HTR-8/SVneo (cell line): ENCODE measurements around the gene TMUB2.
A peak's percentile ranks its signal among the peaks of the same experiment; 100 is the strongest.
"Not testable (repeated sequence)": the region's sequence is repeated elsewhere in the genome, so short reads cannot be mapped to it uniquely, and the experiment has no call there.

Source experiments
- DNase-seq: peaks from one replicate; pipeline ENCODE4 v3.0.0; 2011; ENCODE audit warnings: low spot score, mixed read lengths; ENCODE audit not compliant: insufficient read length
- FAIRE-seq: peaks from 2 replicates; lab custom pipeline; 2011; peaks lifted over from hg19 to GRCh38; lab: Jason Lieb, UNC

Gene TMUB2

DNA sequence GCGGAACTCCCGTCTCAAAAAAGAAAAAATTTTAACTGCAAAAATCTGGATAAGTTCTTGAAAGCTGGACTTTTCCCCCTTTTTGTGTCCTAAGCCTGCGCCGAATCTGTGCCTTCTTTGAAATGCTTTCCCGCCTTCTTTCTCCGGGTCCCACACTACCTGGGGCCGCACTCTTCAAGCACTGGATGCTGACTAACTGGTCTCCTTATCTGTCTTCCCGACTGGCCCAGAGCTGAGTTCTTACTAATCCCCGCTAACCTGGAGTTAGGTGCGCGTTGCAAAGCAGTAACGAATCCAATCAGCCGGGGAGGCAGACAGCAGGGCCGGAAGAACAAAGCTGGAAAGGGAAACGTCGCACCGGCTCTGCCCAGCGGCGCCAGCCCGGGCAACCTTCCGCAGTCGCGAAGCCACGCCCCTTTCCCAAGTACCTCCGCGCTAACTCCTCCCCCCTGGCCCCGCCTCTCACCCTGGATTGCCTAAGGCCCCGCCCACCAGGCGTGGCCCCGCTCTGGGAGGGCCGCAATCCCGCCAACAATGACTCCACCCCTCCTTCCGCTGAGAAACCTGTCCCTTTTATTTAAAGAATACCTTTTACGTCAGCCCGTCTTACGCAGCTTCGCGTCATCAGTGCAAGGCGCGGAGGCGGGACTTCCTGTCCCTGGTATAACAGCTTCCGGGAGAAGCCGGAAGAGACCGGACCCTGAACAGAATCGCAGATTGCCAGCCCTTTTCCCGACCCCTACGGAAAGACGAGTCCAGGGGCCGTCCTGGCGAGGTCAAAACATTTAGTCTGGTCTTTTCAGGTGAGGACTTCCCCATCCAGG, at the start of gene TMUB2:
TMUB2 (plus strand) TSS at position 666 of the 824 bp plus-strand sequence. CDS start 737 bp downstream, outside the sequence.
- FAIRE-seq (peak; percentile 99), DNase-seq (peak; percentile 100)

DNA sequence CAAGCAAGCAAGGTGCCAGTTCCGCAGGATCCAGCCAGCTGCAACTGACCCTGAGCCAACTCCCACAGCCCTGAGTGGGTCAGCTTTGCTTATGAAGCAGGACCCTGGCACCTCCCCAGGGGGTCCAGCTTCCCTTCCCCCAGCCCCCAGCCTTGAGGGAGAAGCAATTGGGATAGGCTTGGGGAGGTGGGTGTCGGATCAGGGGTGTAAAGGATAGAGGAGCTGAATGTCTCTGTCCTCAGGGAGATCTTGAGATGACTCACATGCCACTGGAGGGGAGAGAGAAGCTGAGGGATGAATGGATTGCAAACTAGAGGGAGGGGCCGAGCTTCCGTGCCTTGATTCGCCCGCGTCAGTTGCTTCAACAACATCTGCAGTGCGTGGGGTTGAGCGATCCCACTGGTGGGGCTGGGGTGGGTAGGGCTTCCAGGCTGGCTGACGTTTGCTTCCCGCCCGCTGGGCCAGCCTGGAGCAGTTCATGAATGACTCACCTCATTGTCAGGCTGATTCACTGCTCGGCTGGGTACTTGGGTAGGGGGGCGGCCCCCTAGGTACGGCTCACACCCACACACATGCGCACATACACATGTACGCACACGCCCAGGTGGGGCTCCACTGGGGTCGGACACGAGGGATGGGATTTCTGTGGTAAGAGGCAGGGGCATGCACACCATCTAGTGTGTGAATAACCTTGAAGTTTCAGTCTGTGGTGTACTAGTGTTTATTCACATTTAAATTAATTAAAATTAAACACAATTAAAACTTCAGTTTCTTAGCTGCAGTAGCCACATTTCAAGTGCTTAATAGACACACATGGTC, 48.7 kb upstream of the TMUB2 start:
- DNase-seq (peak; percentile 99), FAIRE-seq (peak; percentile 98)

DNA sequence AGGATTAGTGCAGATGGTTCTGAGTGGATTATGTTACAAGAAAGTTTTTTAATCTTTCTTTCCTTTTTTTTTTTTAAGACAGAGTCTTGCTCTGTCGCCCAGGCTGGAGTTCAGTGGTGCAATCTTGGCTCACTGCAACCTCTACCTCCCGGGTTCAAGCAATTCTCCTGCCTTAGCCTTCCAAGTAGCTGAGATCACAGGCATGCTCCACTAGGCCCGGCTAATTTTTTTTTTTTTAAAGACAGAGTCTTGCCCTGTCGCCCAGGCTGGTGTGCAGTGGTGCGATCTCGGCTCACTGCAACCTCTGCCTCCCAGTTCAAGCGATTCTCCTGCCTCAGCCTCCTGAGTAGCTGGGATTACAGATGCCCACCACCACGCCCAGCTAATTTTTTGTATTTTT, 42.9 kb upstream of the TMUB2 start:
- not testable (repeated sequence) for DNase-seq, FAIRE-seq

DNA sequence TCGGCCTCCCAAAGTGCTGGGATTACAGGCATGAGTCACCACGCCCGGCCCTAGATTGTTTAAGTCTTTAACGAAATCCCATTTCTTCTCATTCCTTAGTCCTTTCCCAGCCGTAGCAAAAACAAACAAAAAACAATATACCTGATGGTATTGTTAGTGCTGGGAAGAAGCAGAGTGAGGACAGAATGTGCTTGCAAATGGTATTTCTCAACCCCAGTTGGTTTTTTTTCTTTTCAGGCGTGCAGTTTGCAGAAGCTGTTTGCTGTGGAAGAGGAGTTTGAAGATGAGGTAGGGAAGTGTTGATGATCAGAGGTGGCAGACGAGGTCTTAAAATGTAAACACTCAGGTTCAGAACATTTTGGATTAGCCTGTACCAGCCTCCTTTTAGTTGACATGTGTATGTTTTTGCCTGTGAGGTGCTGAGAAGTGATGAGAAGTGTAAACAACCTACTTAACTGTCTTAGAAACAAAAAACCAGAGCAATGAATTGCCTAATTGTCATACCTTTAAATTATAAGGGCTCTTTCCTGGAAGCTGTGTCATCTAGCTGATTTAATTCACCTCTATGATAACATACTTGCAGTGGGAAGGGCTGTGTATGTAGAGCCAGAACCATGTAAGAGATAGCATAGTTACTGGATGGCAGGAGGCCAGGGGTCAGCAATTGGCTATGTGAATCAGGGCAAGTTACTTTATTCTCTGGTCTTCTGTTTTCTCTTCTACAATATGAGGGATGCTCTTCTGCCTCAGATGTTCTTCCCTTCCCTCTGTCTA, 41.6 kb upstream of the TMUB2 start:
- DNase-seq (no peak), FAIRE-seq (no peak)

DNA sequence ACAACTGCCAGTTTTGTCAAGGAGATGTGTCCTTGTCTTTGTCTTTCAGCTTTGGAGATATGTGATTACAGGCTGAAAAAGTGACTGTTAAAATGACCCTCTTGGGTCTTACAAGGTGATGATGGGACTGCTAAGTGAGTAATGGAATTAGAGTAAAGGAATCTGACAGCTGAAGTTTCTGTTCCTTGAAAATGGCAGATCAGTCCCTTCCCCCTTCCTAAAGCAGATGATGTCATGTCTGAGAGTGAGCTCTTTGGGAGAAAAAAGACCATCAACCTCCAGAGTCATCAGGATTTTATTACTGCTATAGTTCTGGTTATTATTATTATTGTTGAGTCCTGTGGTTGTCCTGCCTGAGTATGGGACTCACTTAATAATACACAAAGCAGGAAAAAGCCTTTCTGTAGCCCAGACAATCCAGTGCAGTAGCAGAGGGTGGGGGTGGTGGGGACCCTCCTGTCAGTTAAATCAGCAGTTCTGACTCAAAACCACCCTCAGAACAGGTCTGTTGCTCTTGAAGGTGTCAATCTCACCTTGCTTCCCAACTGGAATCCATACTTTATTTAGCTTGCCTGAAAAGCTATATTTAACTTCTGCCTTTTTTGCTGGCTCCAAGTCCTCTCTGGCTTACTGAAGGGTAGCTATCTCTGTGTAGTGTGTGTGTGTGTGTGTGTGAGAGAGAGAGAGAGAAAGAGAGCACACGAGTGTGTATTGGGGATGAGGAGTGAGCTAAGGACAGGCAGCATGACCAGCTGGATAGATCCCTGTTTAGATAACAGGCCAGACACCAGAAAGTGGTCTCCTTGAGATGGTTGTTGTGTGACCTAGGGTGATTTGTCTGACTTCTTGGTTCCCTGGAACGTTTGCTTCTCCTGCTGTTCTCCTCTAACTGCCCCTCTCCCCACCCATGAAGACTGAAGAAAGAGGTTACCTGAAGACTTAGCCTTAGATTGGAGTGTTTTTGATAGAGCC, 40.1 kb upstream of the TMUB2 start:
- no peak for DNase-seq
- FAIRE-seq: no peak

DNA sequence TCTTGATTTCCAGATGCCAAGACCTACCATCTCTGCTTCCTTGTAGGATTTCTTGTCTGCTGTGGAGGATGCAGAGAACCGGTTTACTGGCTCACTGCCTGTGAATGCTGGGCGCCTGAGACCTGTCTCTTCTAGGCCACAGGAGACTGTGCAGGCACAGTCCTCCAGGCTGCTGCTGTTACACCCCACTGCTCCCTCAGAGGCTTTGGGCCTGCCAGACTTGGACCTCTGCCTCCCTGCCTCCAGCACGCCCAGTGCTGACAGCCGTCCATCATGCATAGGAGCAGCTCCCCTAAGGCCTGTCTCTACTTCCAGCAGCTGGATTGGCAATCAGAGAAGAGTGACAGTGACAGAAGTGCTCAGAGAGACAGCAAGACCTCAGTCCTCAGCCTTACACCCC, 39.0 kb upstream of the TMUB2 start:
- FAIRE-seq (no peak), DNase-seq (no peak)

DNA sequence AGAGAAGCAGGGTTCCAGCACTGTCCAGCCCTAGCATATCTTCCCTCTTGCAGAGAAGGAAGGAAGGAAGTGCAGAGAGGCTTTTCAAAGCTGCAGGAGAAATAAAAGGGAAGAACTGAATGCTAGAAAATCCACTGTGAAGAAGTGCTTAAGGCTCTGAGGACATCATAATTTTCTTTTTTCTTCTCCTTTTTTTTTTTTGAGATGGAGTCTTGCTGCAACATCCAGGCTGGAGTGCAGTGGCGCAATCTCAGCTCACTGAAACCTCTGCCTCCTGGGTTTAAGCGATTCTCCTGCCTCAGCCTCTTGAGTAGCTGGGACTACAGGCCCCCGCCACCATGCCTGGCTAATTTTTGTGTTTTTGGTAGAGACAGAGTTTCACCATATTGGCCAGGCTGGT, 37.7 kb upstream of the TMUB2 start:
- FAIRE-seq, DNase-seq: not testable (repeated sequence)

DNA sequence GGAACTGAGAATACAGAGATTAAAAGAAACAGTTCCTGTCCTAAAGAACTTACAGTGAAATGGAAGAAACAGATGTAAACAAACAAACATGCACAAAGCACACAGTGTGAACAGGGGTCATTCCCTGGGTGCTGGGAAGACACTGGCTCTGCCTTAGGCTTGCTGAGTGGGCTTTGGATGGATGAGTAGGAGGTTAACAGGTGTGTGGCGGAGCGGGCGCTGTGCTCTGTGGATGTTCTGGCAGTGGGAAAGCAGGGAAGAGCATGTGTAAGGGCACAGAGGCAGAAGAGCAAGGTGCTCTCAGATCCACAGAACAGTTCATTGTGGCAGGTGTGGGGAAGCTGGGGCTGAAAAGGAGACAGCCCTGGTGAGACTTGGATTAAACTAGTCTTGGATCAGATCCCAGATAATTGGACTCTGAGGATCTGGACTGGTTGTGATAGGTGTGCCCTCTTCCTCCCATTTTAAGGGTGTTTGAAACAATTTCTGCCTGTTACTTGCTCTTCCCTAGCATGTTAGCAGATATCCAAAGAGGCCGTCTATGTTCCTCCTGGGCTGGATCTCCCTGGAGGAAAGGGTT, 36.9 kb upstream of the TMUB2 start:
- no peak for DNase-seq
- FAIRE-seq: peak; percentile 80

DNA sequence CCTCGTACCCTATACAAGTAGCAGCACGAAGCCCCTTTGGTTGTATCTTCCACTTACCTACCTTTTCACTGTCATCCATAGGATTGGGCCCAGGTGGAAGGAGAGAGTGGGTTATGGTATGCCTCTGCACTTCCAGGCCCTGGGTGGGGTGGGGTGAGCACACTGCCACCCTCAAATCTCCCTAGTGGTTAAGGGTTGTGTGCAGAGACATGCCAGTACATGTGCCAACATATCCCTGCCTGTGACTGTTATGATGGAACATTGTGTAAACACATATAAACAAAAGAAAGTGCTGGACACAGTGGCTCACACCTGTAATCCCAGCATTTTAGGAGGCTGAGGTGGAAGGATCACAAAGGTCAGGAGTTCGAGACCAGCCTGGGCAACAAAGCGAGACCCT, 33.9 kb upstream of the TMUB2 start:
- no peak for DNase-seq
- peak; percentile 49 for FAIRE-seq

DNA sequence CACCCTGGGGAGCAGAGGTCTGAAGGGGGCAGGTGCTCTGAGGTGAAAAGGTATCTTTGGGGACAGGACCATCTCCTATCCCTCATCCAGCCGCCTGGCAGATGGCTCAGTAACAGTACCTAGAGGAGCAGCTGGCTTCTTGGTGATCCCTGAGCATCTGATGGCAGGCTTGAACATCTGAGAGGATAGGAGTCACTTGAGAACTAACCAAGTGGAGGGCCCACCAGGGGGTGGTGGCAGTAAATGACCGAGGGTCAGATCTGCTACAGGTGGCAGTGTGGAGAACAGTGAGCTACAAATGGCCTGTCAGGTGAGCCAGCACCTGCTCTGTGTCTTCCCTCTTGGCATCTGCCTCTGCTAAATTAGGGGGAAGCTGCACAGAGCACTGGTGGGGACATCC, 31.3 kb upstream of the TMUB2 start:
- DNase-seq: no peak
- no peak for FAIRE-seq

DNA sequence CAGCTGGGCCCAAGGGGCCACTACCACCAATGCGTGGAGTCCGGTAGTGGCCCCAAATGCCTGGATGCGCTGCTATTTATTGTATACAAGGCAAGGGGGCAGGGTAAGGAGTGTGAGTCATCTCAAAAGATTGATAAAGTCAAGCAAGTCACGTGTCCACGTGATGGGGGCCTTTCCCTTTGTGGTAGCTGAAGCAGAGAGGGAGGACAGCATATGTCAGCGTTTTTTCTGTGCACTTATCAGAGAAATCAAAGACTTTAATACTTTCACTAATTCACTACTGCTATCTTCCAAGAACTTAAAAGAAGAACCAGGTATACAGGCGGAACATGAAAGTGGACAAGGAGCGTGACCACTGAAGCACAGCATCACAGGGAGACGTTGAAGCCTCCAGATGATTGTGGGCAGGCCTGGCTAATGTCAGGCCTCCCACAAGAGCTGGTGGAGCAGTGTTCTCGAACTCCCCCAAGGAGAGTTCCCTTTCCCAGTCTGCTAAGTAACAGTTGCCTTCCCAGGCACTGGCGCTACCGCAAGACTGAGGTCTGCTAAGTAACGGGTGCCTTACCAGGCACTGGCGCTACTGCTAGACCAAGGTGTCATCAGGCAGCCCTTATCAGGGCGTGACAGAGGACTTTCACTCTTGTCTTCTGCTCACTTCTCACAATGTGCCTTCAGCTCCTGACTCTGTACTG, 27.1 kb upstream of the TMUB2 start:
- DNase-seq (no peak), FAIRE-seq (no peak)

DNA sequence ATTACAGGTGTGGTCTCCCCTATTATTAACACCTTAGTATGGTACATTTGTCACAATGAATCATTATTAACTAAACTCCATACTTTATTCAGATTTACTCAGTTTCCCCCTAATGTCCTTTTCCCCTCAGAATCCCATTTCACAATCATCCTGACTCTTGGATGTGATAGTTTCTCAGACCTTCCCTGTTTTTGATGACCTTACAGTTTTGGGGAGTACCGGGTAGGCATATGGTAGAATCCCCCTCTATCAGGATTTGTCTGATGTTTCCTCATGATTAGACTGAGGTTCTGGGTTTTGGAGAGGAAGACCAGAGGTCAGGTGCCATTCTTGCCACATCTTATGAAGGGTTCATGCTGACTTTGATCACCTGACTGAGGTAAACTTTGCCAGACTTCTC, 22.3 kb upstream of the TMUB2 start:
- DNase-seq (no peak), FAIRE-seq (no peak)

DNA sequence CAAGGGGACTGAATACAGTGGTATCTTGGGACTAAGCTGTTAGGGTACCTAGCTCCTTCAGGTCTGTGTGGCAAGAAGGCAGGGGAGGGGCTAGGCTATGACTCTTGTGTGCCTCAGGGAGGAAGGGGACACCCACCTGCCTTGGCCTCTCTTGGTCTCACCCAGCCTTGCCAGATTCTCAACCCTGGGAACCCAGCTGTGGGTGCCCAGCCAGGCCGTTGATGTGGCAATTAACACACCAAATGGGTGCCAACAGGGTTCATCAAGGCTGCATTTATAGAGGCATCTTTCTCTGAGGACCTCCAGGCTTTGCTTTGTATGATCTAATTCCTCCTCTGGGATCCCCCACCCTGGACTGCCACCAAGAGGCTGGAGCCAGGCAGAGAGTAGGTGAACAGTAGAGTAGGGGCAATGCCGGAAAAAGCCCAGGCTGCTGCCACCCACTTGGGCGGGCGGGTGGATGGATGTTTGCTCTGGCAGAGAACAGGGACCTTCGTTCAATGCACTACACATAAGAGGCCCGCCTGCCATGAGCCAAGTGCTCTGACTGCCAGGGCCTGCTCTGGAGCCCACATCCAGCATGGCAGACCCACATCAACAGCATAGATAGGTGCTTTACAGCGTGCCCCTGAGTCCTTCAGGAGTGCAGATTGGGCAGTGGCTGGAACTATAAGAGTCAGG, 19.5 kb upstream of the TMUB2 start:
- no peak for FAIRE-seq
- no peak for DNase-seq

DNA sequence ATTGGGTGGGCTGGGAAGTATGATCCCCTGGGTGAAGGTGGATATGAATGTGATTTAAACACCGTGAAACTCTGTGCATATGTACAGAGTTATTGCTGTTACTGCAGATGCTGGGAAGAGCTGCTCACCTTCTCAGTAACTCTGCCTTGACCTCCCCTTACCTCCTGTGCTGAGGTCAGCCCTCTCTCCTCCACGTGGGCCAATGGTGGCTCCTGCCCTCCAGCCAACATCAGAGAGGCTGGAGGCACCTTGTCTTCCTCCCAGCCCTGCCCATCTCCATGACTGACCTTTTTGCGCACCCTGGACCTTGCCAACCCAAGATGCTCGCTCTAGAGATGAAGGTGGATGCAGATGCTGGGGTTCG, 16.7 kb upstream of the TMUB2 start:
- FAIRE-seq (no peak), DNase-seq (no peak)

DNA sequence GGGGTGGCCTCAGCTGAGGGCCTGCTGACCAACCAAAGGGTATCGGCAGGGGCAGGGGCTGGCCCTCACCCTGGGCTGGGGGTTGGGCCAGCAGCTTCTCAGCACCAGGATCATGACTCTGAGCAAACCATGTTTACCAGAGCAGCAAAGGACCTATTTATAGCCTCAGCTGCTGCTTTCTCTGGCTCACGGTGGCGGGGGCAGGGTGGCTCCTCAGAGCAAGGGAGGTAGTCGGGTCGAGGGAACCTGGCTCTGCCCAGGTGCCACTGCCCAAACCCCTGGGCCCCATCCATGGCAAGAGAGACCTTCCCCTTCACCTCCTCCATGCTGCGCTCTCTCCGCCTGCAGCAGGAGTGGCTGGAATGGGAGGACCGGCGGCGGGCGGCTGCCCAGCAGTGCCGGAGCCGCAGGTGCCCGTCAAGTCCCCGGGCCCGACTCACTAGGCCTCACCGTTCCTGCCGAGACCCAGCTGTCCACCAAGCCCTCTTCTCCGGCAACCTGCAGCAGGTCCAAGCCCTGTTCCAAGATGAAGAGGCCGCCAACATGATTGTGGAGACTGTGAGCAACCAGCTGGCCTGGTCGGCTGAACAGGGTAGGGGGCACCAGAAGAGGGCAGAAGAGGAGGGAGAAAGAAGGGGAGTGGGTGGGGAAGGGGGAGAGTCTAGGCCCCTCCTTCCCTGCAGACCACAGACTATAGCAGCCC, 16.1 kb upstream of the TMUB2 start, which contains the start of gene ASB16:
ASB16 (plus strand) TSS at position 206 of the 703 bp plus-strand sequence; CDS start at position 292, 86 bp downstream.
- DNase-seq: no peak
- FAIRE-seq: no peak

DNA sequence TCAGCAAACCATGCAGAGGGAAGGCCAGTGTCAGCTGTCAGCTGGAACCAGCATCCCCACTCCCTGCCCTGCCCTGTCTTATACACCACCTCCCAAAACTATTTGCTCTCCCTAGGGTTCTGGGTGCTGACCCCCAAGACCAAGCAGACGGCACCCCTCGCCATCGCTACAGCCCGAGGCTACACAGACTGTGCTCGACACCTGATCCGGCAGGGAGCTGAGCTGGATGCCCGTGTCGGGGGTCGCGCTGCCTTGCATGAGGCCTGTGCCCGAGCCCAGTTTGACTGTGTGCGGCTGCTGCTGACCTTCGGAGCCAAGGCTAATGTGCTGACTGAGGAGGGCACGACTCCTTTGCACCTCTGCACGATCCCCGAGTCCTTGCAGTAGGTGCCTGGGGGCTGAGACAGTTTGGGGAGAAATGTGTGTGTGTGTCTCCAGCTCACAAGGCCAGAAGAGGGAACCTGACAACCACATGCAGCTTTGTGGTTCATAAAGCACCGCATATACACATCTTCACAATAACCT, 14.8 kb upstream of the TMUB2 start:
- FAIRE-seq: peak; percentile 44
- DNase-seq: no peak

DNA sequence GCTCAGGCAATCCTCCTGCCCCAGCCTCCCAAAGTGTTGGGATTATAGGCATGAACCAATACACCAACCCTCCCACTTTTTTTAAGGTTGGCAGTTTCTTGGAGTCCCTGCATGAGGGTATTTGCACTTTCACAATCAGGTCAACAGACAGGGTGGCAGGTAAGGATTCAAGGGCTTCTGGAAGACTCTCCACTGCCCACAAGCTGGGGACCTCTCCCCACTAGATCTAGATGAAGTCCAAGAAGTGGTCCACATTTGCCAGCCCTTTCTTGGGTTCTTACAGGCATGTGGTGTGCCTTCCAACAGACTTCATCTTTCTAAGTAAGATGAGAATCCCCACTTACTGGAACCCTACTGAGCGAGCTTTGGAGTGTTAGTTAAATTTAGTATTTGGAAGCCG, 12.3 kb upstream of the TMUB2 start:
- FAIRE-seq (no peak), DNase-seq (no peak)
